ENCODE measurements around the gene CASP7.
A peak's percentile ranks its signal among the peaks of the same experiment; 100 is the strongest.

CASP7 gene

GRCh38 chr10:113732966-113733365 lies 53.3 kb downstream of the CASP7 start:
- Histone ChIP-seq H3K36me3 (ENCODE audit: control insufficient read depth in 2 of 2, insufficient read depth in 2 of 2, low read length in 2 of 2) (peaks cover 22 to 29% of the 10 kb centered on the region in 2 donors), H3K9me3 (ENCODE audit: control insufficient read depth in 2 of 2, low read length in 2 of 2) (peaks cover 0 to 5% of the 10 kb centered on the region in 2 donors), H3K4me3 (ENCODE audit: low read length in 2 of 2) (no peak overlapping the region), H3K4me1 (ENCODE audit: control insufficient read depth in 2 of 2, insufficient read depth in 2 of 2, low read length in 2 of 2) (peaks cover 3 to 4% of the 10 kb centered on the region in 2 donors), H3K9ac (ENCODE audit: low read depth in 1 of 2, low read length in 2 of 2) (no peak overlapping the region), H3K27ac (ENCODE audit: low read depth in 2 of 2, low read length in 2 of 2) (no peak overlapping the region), H3K27me3 (ENCODE audit: control insufficient read depth in 2 of 2, insufficient read depth in 2 of 2, low read length in 2 of 2) (no peaks in the 10 kb centered on the region)

GRCh38 chr10:113733635-113734034 lies 53.9 kb downstream of the CASP7 start:
- H3K9ac ChIP-seq (ENCODE audit: low read depth in 1 of 2, low read length in 2 of 2) = no peak overlapping the region
- H3K4me1 ChIP-seq (ENCODE audit: control insufficient read depth in 2 of 2, insufficient read depth in 2 of 2, low read length in 2 of 2) = peaks cover 3 to 4% of the 10 kb centered on the region in 2 donors
- H3K27me3 ChIP-seq (ENCODE audit: control insufficient read depth in 2 of 2, insufficient read depth in 2 of 2, low read length in 2 of 2) = no peaks in the 10 kb centered on the region
- H3K36me3 ChIP-seq (ENCODE audit: control insufficient read depth in 2 of 2, insufficient read depth in 2 of 2, low read length in 2 of 2) = peaks cover 15 to 22% of the 10 kb centered on the region in 2 donors
- H3K27ac ChIP-seq (ENCODE audit: low read depth in 2 of 2, low read length in 2 of 2) = no peak overlapping the region
- peaks cover 0 to 5% of the 10 kb centered on the region in 2 donors for H3K9me3 ChIP-seq (ENCODE audit: control insufficient read depth in 2 of 2, low read length in 2 of 2)
- no peak overlapping the region for H3K4me3 ChIP-seq (ENCODE audit: low read length in 2 of 2)

GRCh38 chr10:113735913-113736312 lies 56.2 kb downstream of the CASP7 start:
- Histone ChIP-seq H3K4me1 (ENCODE audit: control insufficient read depth in 2 of 2, insufficient read depth in 2 of 2, low read length in 2 of 2) (peaks cover 3 to 4% of the 10 kb centered on the region in 2 donors), H3K27ac (ENCODE audit: low read depth in 2 of 2, low read length in 2 of 2) (no peak overlapping the region), H3K27me3 (ENCODE audit: control insufficient read depth in 2 of 2, insufficient read depth in 2 of 2, low read length in 2 of 2) (no peaks in the 10 kb centered on the region), H3K36me3 (ENCODE audit: control insufficient read depth in 2 of 2, insufficient read depth in 2 of 2, low read length in 2 of 2) (peaks cover 0 to 5% of the 10 kb centered on the region in 2 donors), H3K9me3 (ENCODE audit: control insufficient read depth in 2 of 2, low read length in 2 of 2) (no peaks in the 10 kb centered on the region), H3K9ac (ENCODE audit: low read depth in 1 of 2, low read length in 2 of 2) (no peak overlapping the region), H3K4me3 (ENCODE audit: low read length in 2 of 2) (no peak overlapping the region)

- H3K4me1 ChIP-seq (ENCODE audit: control insufficient read depth in 2 of 2, insufficient read depth in 2 of 2, low read length in 2 of 2) = peaks cover 3 to 4% of the 10 kb centered on the region in 2 donors
Observed at GRCh38 chr10:113736576-113736975, 56.9 kb downstream of the CASP7 start.

GRCh38 chr10:113739031-113739430 lies 59.3 kb downstream of the CASP7 start:
- Histone ChIP-seq H3K4me1 (ENCODE audit: control insufficient read depth in 2 of 2, insufficient read depth in 2 of 2, low read length in 2 of 2) (peaks cover 3 to 4% of the 10 kb centered on the region in 2 donors), H3K27ac (ENCODE audit: low read depth in 2 of 2, low read length in 2 of 2) (no peak overlapping the region), H3K9me3 (ENCODE audit: control insufficient read depth in 2 of 2, low read length in 2 of 2) (no peaks in the 10 kb centered on the region), H3K27me3 (ENCODE audit: control insufficient read depth in 2 of 2, insufficient read depth in 2 of 2, low read length in 2 of 2) (no peaks in the 10 kb centered on the region), H3K36me3 (ENCODE audit: control insufficient read depth in 2 of 2, insufficient read depth in 2 of 2, low read length in 2 of 2) (no peaks in the 10 kb centered on the region), H3K4me3 (ENCODE audit: low read length in 2 of 2) (no peak overlapping the region), H3K9ac (ENCODE audit: low read depth in 1 of 2, low read length in 2 of 2) (no peak overlapping the region)

More at GRCh38 chr10:113736576-113736975, 56.9 kb downstream of the CASP7 start:
- H3K4me3 ChIP-seq (ENCODE audit: low read length in 2 of 2) = no peak overlapping the region
- no peaks in the 10 kb centered on the region for H3K9me3 ChIP-seq (ENCODE audit: control insufficient read depth in 2 of 2, low read length in 2 of 2)
- H3K9ac ChIP-seq (ENCODE audit: low read depth in 1 of 2, low read length in 2 of 2) = no peak overlapping the region
- peaks cover 0 to 5% of the 10 kb centered on the region in 2 donors for H3K36me3 ChIP-seq (ENCODE audit: control insufficient read depth in 2 of 2, insufficient read depth in 2 of 2, low read length in 2 of 2)
- H3K27ac ChIP-seq (ENCODE audit: low read depth in 2 of 2, low read length in 2 of 2) = no peak overlapping the region
- no peaks in the 10 kb centered on the region for H3K27me3 ChIP-seq (ENCODE audit: control insufficient read depth in 2 of 2, insufficient read depth in 2 of 2, low read length in 2 of 2)

GRCh38 chr10:113739577-113739976 lies 59.9 kb downstream of the CASP7 start:
- Histone ChIP-seq H3K4me3 (ENCODE audit: low read length in 2 of 2) (no peak overlapping the region), H3K27me3 (ENCODE audit: control insufficient read depth in 2 of 2, insufficient read depth in 2 of 2, low read length in 2 of 2) (no peaks in the 10 kb centered on the region), H3K36me3 (ENCODE audit: control insufficient read depth in 2 of 2, insufficient read depth in 2 of 2, low read length in 2 of 2) (no peaks in the 10 kb centered on the region), H3K9me3 (ENCODE audit: control insufficient read depth in 2 of 2, low read length in 2 of 2) (no peaks in the 10 kb centered on the region), H3K4me1 (ENCODE audit: control insufficient read depth in 2 of 2, insufficient read depth in 2 of 2, low read length in 2 of 2) (peaks cover 3 to 4% of the 10 kb centered on the region in 2 donors), H3K27ac (ENCODE audit: low read depth in 2 of 2, low read length in 2 of 2) (no peak overlapping the region), H3K9ac (ENCODE audit: low read depth in 1 of 2, low read length in 2 of 2) (no peak overlapping the region)

GRCh38 chr10:113740850-113741249 lies 61.1 kb downstream of the CASP7 start:
- H3K27ac ChIP-seq (ENCODE audit: low read depth in 2 of 2, low read length in 2 of 2) = no peak overlapping the region
- H3K36me3 ChIP-seq (ENCODE audit: control insufficient read depth in 2 of 2, insufficient read depth in 2 of 2, low read length in 2 of 2) = no peaks in the 10 kb centered on the region
- H3K27me3 ChIP-seq (ENCODE audit: control insufficient read depth in 2 of 2, insufficient read depth in 2 of 2, low read length in 2 of 2) = no peaks in the 10 kb centered on the region
- no peak overlapping the region for H3K4me3 ChIP-seq (ENCODE audit: low read length in 2 of 2)
- H3K9ac ChIP-seq (ENCODE audit: low read depth in 1 of 2, low read length in 2 of 2) = no peak overlapping the region
- H3K4me1 ChIP-seq (ENCODE audit: control insufficient read depth in 2 of 2, insufficient read depth in 2 of 2, low read length in 2 of 2) = peaks cover 5 to 6% of the 10 kb centered on the region in 2 donors
- H3K9me3 ChIP-seq (ENCODE audit: control insufficient read depth in 2 of 2, low read length in 2 of 2) = no peaks in the 10 kb centered on the region

- Histone ChIP-seq H3K4me3 (ENCODE audit: low read length in 2 of 2) (no peak overlapping the region), H3K27me3 (ENCODE audit: control insufficient read depth in 2 of 2, insufficient read depth in 2 of 2, low read length in 2 of 2) (no peaks in the 10 kb centered on the region), H3K9ac (ENCODE audit: low read depth in 1 of 2, low read length in 2 of 2) (no peak overlapping the region), H3K4me1 (ENCODE audit: control insufficient read depth in 2 of 2, insufficient read depth in 2 of 2, low read length in 2 of 2) (peaks cover 10 to 14% of the 10 kb centered on the region in 2 donors), H3K36me3 (ENCODE audit: control insufficient read depth in 2 of 2, insufficient read depth in 2 of 2, low read length in 2 of 2) (no peaks in the 10 kb centered on the region), H3K9me3 (ENCODE audit: control insufficient read depth in 2 of 2, low read length in 2 of 2) (no peaks in the 10 kb centered on the region), H3K27ac (ENCODE audit: low read depth in 2 of 2, low read length in 2 of 2) (no peak overlapping the region)
Observed at GRCh38 chr10:113742466-113742865, 62.8 kb downstream of the CASP7 start.

GRCh38 chr10:113743594-113743993 lies 63.9 kb downstream of the CASP7 start:
- Histone ChIP-seq H3K4me1 (ENCODE audit: control insufficient read depth in 2 of 2, insufficient read depth in 2 of 2, low read length in 2 of 2) (peaks cover 10 to 14% of the 10 kb centered on the region in 2 donors), H3K4me3 (ENCODE audit: low read length in 2 of 2) (no peak overlapping the region), H3K27ac (ENCODE audit: low read depth in 2 of 2, low read length in 2 of 2) (no peak overlapping the region), H3K9ac (ENCODE audit: low read depth in 1 of 2, low read length in 2 of 2) (no peak overlapping the region), H3K36me3 (ENCODE audit: control insufficient read depth in 2 of 2, insufficient read depth in 2 of 2, low read length in 2 of 2) (no peaks in the 10 kb centered on the region), H3K27me3 (ENCODE audit: control insufficient read depth in 2 of 2, insufficient read depth in 2 of 2, low read length in 2 of 2) (no peaks in the 10 kb centered on the region), H3K9me3 (ENCODE audit: control insufficient read depth in 2 of 2, low read length in 2 of 2) (no peaks in the 10 kb centered on the region)

- H3K4me1 ChIP-seq (ENCODE audit: control insufficient read depth in 2 of 2, insufficient read depth in 2 of 2, low read length in 2 of 2) = peaks cover 10 to 14% of the 10 kb centered on the region in 2 donors
- H3K36me3 ChIP-seq (ENCODE audit: control insufficient read depth in 2 of 2, insufficient read depth in 2 of 2, low read length in 2 of 2) = no peaks in the 10 kb centered on the region
- no peak overlapping the region for H3K4me3 ChIP-seq (ENCODE audit: low read length in 2 of 2)
- no peak overlapping the region for H3K9ac ChIP-seq (ENCODE audit: low read depth in 1 of 2, low read length in 2 of 2)
- H3K27ac ChIP-seq (ENCODE audit: low read depth in 2 of 2, low read length in 2 of 2) = peak overlapping the region in 1 of 2 donors; percentile 62
- H3K27me3 ChIP-seq (ENCODE audit: control insufficient read depth in 2 of 2, insufficient read depth in 2 of 2, low read length in 2 of 2) = no peaks in the 10 kb centered on the region
- no peaks in the 10 kb centered on the region for H3K9me3 ChIP-seq (ENCODE audit: control insufficient read depth in 2 of 2, low read length in 2 of 2)
Observed at GRCh38 chr10:113745374-113745773, 65.7 kb downstream of the CASP7 start.

Measured in mucosa of rectum (tissue), 2 donors.